Effector CD8-positive, alpha-beta T cell (primary cell): ENCODE results near the gene SLC6A11.

ENCODE experiments used
- DNase-seq: peaks from one replicate; lab custom pipeline; 2025; lab: John Stamatoyannopoulos, UW

The SLC6A11 gene

GRCh38 chr3:10954740-10955139 lies 138.7 kb downstream of the SLC6A11 start:
- no peak for DNase-seq

GRCh38 chr3:10955711-10956453 lies 139.9 kb downstream of the SLC6A11 start:
- no peak for DNase-seq

- DNase-seq = no peak
These were observed 140.5 kb downstream of the SLC6A11 start for GRCh38 chr3:10956531-10956930.

- no peak for DNase-seq
These were observed 141.0 kb downstream of the SLC6A11 start for GRCh38 chr3:10956986-10957385.

GRCh38 chr3:10957976-10958749 lies 142.1 kb downstream of the SLC6A11 start:
- DNase-seq = no peak

GRCh38 chr3:10960255-10960654 lies 144.2 kb downstream of the SLC6A11 start:
- no peak for DNase-seq

GRCh38 chr3:10961921-10962320 lies 145.9 kb downstream of the SLC6A11 start:
- no peak for DNase-seq

GRCh38 chr3:10962481-10963036 lies 146.5 kb downstream of the SLC6A11 start:
- DNase-seq = no peak

- no peak for DNase-seq
These were observed 148.6 kb downstream of the SLC6A11 start for GRCh38 chr3:10964537-10965167.

- DNase-seq = no peak
These were observed 152.4 kb downstream of the SLC6A11 start for GRCh38 chr3:10968401-10968800.

- no peak for DNase-seq
These were observed 154.4 kb downstream of the SLC6A11 start for GRCh38 chr3:10970306-10970960.

GRCh38 chr3:10972072-10972782 lies 156.2 kb downstream of the SLC6A11 start:
- no peak for DNase-seq

- no peak for DNase-seq
These were observed 157.1 kb downstream of the SLC6A11 start for GRCh38 chr3:10973046-10973595.

- no peak for DNase-seq
These were observed 158.1 kb downstream of the SLC6A11 start for GRCh38 chr3:10974131-10974530.

GRCh38 chr3:10974746-10975375 lies 158.8 kb downstream of the SLC6A11 start:
- no peak for DNase-seq

- DNase-seq = no peak
These were observed 159.7 kb downstream of the SLC6A11 start for GRCh38 chr3:10975695-10976234.

GRCh38 chr3:10976770-10977169 lies 160.7 kb downstream of the SLC6A11 start:
- DNase-seq = no peak

- no peak for DNase-seq
These were observed 162.0 kb downstream of the SLC6A11 start for GRCh38 chr3:10977892-10978510.

- no peak for DNase-seq
These were observed 162.9 kb downstream of the SLC6A11 start for GRCh38 chr3:10978956-10979355.

GRCh38 chr3:10980312-10980711 lies 164.3 kb downstream of the SLC6A11 start:
- no peak for DNase-seq
